ENCODE data around the gene WDR18.

Gene WDR18, protein sequence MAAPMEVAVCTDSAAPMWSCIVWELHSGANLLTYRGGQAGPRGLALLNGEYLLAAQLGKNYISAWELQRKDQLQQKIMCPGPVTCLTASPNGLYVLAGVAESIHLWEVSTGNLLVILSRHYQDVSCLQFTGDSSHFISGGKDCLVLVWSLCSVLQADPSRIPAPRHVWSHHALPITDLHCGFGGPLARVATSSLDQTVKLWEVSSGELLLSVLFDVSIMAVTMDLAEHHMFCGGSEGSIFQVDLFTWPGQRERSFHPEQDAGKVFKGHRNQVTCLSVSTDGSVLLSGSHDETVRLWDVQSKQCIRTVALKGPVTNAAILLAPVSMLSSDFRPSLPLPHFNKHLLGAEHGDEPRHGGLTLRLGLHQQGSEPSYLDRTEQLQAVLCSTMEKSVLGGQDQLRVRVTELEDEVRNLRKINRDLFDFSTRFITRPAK

DNA sequence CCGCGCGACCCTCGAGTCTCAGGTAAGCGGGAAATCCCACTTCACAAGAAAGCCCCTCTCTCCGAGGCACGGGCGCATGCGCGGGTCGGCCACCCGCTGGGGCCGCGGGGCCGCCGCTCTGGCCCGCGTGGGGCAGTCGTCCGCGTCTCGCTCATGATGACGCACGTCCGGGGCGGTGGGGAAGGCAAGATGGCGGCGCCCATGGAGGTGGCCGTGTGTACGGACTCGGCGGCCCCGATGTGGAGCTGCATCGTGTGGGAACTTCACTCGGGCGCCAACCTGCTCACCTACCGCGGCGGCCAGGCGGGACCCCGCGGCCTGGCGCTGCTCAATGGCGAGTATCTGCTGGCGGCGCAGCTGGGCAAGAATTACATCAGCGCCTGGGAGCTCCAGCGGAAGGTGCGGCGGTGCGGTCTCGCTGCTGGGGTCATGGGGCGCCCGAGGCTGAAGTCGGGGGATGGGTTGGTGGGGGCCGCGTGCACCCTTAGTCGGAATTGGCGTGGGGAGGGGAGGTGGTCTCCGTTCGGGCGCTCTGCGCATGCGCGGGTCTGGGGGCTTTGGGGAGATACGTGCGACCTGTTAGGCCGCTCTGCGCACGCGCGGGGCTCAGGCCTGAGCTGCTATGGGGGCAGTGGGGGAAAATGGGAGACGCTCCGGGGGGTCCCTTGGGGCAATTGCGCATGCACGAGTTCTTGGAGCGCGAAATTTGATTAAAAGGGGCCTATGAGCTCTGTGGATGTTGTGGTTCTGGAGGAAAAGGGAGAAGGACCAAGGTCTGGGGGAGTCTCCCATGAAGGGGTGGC is at the start of gene WDR18:
TSS of gene WDR18 (plus strand) at position 181 of the 803 bp plus-strand sequence. CDS start at position 190, 9 bp downstream.
- DNase-seq = peak; percentile 88 to 89

- DNase-seq = peak; percentile 84 to 91
Observed at GRCh38 chr19:934865-935479, 49.2 kb upstream of the WDR18 start.

DNA sequence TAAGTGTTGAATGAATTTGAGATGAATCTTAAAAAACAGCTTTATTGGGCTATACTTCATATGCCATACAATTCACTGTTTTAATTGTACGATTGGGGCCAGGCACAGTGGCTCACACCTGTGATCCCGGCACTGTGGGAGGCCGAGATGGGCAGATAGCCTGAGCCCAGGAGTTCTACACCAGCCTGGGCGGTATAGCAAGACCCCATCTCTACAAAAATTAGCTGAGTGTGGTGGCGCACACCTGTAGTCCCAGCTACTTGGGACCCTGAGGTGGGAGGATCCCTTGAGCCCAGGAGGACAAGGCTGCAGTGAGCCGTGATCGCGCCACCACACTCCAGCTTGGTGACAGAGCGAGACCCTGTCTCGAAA is 48.0 kb upstream of the WDR18 start:
- no peak for DNase-seq

- no peak for DNase-seq
Observed at GRCh38 chr19:937259-937694, 46.9 kb upstream of the WDR18 start.

- no peak for DNase-seq
Observed at GRCh38 chr19:938233-938923, 45.8 kb upstream of the WDR18 start.

DNA sequence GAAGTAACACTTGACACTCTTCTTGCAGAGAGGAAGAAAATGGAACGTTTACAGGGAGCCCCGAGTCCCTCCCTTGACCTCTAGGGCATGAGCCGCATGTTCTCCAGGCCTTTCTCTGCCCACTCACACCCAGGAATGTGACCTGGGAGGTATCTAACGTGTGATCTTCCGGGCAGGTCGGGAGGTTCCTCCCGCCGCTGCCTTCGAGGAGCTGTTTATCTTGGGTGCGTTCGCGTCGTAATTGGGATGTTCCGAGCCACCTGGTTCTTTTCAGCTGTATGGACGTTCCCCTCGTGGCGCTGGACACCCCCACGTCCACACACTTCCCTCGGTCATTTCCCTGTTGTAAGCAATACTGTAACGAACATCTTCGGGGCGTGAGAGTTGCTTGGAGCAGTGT is 44.7 kb upstream of the WDR18 start:
- DNase-seq = no peak

- DNase-seq = no peak
Observed at GRCh38 chr19:939922-940321, 44.2 kb upstream of the WDR18 start.

GRCh38 chr19:940591-941291 is 43.4 kb upstream of the WDR18 start:
- peak; percentile 68 to 78 for DNase-seq

DNA sequence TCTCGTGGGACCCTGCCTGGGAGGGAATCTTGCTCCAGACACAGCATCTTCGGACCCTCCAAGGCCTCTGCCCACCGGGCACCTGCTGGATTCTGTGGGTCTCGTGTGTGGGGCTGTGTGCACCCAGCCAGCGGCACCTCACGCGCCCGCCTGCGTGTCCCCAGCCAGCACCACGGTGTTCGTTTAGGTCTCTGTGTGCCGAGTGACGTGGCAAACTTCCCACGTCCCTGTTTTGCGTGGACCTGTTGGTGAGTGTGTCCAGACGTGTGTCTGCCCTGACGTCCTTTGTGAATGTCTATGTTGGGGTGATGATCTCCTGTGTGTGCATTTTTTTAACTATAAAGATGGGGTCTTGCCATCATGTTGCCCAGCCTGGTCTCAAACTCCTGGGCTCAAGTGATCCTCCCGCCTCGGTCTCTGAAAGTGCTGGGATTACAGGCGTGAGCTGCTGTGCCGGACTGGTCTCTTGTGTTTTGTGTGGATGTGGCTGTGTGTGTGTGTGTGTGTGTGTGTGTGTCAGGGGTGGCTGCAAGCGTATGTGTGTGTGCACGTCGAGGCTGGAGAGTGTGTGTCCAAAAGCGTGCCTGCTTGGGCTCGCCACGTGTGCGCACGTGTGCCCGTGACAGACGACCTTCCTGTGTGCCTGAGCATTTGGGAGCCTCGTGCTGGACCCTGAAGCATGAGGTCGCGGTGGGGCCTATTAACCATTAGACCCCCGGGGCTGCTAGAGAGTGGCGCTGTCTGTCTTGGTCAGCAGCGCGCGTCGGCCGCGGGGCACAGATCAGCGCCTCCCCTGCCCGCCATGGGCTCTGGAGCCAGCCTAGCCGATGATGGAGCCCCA is 42.6 kb upstream of the WDR18 start:
- no peak for DNase-seq

DNA sequence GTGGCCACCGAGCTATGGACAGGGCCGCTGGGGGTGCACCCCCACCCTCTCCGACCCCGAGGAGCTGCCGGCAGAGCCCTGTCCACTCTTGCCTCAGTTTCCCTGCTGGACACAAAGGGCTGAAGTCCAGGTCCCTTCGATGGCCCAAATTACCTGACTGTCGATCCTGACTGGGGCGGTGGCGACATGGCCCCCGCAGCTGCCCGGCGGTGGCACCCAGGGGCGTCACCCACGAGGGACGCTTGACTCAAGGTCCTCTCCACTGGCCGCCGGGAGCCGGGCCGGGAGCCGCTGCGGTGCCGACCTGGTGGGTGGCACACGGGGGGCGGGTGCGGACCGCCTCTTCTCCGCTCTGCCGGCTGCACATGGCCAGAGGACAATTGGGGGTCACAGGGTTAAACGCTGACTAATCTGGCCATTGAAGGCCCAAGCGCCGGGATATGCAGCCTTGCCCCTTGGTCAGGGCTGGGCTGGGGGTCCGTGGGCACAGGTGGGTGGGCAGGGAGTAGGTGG is 42.0 kb upstream of the WDR18 start:
- no peak for DNase-seq

DNA sequence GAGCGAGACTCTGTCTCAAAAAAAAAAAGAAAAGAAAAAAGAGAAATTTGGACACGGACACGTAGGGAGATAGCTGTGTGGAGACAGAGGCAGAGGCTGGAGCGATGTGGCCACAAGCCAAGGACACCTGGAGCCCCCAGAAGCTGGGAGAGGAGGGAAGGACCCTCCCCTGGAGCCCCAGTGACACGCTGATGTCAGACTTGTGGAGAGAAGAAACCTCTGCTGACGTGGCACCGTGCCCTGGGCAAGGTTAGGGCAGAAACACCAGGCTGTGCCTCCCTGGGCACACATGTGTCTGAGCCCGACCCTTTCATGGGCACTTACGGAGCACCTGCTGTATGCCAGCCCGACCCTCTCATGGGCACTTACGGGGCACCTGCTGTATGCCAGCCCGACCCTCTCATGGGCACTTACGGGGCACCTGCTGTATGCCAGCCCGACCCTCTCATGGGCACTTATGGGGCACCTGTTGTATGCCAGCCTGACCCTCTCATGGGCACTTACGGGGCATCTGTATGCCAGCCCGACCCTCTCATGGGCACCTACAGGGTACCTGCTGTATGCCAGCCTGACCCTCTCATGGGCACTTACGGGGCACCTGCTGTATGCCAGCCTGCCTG is 40.5 kb upstream of the WDR18 start:
- no peak for DNase-seq

DNA sequence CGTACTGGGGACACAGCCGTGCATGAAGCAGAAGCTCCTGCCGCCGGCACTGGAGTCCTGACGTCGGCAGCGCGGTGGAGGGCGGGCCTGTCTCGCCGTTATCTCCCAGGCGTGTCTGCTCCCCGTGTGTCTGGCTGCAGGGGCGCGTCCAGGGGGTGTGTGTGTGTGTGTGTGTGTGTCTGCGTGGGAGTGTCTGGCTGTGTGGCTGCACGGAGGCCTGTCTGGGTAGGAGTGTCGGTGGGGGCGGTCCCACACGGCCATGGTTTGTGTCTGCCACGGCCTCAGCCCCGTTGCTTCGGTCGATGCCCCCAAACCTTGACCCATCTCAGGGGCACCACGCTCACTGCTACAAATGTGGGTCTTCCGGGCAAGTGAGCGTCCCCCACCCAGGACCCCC is 40.0 kb upstream of the WDR18 start:
- no peak for DNase-seq

DNA sequence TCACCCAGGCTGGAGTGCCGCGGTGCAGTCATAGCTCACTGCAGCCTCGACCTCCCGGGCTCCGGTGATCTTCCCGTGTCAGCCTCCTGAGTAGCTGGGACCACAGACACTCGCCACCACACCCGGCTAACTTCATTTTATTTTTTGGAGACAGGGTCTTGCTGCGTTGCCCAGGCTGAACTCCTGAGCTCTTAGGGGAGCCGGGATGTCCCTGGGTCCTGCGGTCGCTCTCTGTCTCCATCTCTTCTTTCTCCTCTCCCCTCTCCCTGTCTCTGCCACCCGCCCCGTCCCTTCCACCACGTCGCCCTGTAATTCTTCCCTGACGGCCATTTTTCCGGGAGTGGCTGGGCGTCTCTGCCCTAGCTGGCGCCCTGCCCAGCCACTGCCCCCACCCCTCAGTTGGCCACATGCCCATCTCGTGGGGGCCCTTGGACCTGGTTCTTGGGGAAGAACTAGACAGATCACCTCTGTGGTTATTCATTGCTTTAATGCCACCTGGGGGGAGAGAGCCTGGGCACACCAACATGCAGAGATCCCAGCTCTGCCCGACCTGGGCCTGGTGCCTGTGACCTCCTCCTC is 39.4 kb upstream of the WDR18 start:
- no peak for DNase-seq

- no peak for DNase-seq
Observed at GRCh38 chr19:945401-946252, 38.5 kb upstream of the WDR18 start.

DNA sequence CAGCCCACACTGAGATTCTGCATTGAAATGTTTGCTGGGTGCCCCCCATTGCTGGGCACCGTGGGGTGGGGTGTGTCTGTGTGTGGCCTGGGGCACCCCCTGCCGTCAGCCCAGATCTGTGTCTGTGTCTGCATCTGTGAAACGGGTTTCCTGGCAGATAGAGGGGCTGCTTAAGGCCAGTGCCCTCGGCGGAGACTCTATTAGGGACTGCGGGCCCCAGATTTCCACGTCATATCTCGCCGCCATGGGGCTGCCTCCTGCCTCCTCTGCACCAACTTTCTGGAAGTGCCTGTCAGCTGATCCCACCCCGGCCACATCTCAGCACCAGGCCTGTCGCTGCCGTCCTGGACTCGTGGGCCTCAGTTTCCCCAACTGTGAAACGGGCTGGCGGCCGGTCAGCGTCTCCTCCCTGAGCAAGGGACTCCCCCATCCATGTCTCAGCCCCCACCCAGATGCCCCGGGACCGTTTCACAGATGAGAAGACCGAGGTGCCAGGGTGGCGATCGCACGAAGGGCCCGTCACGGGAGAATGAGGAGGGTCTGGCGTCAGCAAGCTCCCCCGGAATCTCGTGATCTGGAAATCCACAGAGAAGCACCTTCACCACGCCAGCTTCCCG is 36.9 kb upstream of the WDR18 start:
- DNase-seq = no peak

GRCh38 chr19:947707-948539 is 36.2 kb upstream of the WDR18 start:
- DNase-seq = no peak

DNA sequence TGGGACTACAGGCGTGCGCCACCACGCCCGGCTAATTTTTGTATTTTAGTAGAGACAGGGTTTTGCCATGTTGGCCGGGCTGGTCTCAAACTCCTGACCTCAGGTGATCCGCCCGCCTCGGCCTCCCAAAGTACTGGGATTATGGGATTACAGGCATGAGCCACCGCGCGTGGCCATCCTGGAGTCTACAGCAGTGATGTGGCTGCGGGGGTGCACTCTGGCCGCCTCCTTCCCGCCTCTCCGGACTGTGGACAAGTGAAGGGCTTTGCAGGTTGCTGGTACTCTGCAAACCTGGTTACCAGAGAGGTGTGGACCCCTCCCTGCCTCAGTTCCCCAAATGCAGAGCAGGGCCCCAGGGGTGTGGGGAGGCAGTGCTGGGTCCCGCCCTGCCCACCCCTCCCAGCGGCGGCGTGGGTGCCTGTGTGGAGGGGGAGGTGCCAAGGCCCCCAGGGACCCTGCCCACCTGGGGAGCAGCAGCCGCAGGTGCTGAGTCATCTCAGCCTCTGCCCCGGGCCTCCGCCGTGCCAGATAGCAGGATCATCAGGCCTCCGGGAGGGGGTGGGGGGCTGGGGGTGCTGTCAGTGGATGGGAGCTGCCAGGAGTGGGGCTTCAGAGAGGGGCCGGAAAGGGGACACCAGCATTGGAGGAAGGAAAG is 35.2 kb upstream of the WDR18 start:
- DNase-seq = no peak
